22Rv1 (cell line): ENCODE measurements around the gene MAP4K4.

Experiments
- CTCF ChIP-seq: fragments of 450-650 bp; IDR thresholded peaks from 2 replicates; pipeline ENCODE4 v1.5.1; 2017; ENCODE audit warnings: mild to moderate bottlenecking
- ZFX ChIP-seq: fragments of 450-650 bp; IDR thresholded peaks from 2 replicates; pipeline ENCODE4 v1.6.1; 2017; ENCODE audit warnings: antibody characterized with exemption, borderline replicate concordance

DNA sequence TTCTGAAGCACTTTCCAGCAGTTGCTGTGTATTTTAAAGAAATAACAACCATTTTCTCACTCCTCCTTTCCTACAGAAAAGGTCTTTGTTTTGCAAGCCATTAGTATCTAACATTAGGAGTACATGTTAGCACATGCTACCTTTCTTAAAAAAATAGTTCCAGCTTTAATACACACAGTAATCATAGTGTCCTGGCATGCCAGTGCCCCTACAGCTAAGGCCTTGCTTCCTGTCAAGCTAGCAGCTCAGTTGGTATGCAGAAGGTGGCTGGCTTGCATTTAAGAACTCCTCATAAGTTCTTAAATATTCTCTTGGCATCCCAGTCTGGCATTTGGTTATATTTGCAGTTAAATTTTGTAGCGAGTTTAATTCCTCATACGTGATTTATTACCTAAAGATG lies 152.9 kb downstream of the MAP4K4 start:
- TF ChIP-seq CTCF, result no peak
- TF ChIP-seq ZFX, result no peak
